ENCODE data around the gene MB21D2.

MB21D2 gene

DNA sequence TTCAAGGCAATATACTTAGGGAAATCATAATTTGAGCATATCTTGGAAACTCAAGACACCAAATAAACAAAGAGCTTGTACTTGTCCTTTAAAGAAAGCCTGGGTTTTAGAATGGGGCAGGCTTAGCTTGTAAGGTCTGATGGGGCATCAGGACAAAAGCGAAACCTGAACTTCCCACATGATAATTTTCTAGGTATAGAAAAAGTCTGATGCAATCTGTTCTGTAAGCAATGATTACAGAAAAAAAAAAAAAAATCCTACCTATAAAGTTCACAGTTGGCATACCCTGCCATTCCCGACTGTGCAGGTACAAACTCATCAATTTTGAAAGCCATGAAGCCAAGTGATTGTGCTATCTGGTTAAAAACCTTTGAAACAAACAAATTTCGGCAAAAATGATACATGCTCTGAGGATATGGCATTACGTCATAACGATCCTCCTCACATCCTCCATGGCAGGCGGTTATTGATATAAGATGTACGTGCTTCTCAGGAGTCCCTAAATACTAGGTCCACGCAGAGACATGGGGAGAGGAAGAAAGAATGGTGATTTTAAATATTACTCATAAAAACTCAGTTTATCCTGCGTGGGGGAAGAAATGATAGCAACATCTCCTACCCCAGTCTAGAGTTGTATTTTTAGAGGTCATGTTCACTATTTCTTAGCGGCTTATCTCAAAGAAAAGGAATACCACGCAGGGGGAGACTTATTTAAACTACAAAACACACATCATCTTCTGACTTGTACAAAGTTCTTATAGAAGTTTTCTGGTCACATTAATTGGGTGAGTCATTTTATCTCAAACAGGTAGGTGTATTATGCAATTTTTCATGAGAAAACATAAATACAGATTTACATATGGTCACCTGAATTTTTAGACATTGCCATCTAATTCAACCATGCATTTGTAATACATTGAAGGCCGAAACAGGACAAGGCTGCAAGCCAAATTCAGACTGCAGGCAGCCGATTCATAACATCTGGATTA is 27.0 kb downstream of the MB21D2 start:
- no peak for DNase-seq (ENCODE audit: low read depth)

DNA sequence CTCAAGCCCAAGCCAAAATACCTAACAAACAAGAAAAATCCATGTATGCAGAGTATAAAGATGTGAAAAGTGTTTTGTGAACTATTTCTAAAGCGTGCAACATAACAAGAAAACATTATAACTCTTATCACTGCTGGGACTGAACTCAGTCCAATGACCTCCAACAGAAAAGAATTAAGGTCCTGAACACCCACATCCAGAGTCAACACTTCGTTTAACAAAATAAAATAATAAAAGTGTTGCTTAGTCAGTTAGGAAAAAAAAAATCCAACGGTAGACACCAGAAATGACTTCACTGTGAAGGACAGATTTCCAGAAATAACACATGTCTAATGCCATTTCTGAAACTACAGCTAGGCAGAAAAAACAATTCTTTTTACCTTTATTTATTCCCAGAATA is 28.0 kb downstream of the MB21D2 start:
- DNase-seq (ENCODE audit: low read depth) = no peak

DNA sequence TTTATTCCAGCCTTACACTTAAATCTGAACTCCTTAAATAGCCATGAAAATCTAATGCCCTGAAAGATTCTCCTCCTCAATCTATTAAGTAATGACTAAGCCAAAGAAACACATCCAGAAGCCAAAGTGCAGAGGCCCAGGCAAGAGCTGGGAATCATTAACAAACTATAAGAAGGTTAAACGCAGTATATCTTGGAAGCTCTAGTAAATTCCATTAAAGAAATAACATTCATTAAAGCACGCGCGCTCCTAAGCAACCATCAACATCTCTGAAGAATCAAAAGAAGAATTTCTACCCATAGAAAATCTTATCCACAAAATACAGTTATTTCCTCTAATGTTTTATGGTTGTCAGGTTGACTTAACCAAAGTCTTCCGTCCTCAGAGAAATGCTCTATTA is 29.5 kb downstream of the MB21D2 start:
- DNase-seq (ENCODE audit: low read depth) = no peak

DNA sequence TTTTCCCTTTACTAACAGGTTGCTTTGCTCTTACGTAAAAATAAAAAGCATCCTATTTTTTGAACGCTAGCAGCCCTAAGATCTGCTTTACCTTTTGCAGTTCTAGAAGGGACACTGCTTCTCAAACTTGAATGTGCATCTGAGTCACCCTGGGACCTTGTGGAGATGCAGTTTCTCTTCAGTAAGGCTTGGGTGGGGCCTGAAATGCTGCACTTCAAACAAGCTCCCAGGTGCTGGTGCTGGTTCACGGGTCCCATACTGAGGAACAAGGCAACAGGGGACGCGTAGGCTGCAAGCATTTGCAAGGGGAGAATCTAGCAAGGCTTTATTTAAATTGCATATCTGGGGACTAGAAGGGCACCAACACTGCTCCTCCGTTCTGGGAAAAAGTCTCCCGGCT is 30.0 kb downstream of the MB21D2 start:
- DNase-seq (ENCODE audit: low read depth) = no peak

DNA sequence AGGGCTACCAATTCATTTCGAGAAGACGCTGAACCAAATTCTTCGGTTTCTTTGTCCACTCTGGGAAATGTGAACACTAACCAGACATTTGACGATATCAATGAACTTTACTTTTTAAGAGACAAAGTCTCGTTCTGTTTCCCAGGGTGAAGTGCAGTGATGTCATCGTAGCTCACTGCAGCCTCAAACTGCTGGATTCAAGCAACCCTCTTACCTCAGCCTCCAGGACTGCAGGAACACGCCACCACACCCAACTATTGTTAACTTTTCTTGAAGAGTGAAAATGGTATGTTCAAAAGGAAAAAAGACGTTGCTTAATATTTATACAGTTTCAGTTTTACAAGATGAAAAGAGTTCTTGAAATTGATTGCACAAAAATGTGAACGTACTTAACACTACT is 30.6 kb downstream of the MB21D2 start:
- no peak for DNase-seq (ENCODE audit: low read depth)

DNA sequence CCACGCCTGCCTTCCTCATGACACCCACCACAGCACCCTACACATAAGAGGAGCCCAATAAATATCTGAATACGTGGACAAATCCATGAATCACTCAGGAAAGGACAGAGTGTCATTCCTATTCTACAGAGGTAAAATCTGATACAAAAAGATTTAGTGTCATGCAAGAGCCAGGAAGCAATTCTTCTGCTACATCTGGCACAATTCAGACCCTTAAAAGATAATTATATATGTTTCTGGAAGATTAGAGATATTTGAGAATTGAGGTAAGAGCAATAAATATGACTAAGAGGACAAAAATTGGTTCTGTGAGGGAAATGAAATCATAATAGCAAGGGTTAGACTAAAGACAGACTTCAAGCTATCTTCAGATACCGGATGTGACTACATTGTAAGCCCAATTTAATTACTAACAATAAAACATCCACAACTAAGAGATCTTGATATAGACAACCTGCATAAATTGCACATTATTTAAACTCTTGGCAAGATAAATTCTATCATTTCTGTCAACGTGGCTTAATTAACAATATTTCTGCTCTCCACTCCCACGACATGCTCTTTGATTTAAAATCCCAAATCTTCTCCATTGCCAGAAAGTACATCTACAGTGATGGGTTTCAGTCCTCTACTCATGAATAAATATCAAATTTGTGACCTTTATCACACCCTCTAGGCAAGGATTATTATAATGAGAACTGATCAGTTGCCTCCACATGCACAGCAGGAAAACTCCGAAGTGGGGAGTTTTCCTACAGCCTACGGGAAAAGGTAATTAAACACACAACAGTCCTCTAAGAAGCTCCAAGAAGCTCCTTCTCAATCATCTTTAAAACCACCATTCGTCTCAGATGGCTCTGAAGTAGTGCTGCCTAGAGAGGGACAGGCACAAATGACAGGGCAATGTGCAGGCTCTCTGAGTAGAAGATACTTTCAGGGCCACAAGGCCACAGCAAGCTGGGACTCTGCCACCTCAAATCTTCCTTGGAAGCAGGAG is 32.6 kb downstream of the MB21D2 start:
- no peak for DNase-seq (ENCODE audit: low read depth)

DNA sequence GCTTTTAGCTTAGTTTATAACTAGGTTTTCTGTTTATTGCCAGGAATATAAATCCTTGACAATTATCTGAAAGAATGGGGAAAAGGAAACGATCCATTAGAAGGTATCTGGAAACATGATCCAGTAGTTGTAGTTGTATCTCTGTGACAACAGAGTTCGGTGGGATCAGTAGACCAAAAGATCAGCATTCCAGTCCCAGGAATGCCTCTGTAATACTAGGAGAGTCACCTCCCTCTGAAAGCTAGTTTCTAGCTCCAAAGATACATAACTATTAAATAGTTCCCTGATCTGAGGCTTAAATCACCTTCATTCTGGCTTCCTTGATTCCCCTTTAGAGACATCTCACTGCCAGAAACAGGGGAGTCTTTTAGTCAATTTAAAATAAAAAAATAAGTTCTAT is 34.1 kb downstream of the MB21D2 start:
- no peak for DNase-seq (ENCODE audit: low read depth)

DNA sequence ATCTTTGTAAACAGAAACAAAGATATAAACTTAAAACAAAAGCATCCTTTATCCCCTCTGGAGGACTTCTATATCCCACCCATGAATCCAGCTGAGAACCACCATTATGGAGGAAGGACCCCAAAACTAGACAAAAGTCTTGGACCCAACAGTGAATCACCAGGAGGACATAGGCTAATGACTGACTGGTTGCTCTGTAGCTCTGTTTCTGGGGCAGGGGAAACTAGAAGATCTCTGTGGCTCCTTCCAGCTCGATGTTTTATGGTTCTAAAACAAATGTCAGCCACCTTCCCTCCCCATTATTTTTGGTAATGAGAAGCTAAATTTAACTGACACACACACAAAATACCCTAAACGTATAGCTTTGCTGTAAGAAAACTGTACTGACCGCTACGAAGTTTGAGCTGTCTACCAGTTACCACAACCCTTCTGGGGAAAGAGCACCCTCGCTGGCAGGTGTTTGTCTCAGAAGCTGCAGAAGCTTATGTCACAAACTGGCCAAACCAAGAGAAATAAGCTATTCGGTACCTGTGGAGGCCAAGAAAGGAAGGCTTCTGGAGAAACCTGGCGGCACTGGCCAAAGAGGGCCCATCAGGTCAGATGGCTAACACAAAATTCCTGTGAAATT is 36.4 kb downstream of the MB21D2 start:
- no peak for DNase-seq (ENCODE audit: low read depth)

DNA sequence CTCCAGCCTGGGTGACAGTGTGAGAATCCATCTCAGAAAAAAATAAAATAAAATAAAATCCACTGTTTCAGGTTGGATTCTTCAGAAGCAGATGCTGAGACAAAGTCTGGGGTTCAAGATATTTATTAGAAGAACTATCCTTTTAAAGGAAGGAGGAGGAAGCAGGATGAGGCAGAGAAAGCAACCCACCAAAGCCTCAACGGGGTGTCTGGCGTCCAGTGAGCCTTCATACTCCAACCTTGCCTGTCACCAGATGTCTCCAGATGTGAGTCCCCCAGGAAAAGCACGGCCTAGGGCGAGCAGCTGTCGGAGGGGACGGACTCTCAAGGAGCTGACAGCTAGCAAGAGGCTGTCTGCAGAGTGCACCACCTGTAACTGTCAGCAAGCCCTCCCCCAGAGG is 37.3 kb downstream of the MB21D2 start:
- no peak for DNase-seq (ENCODE audit: low read depth)

DNA sequence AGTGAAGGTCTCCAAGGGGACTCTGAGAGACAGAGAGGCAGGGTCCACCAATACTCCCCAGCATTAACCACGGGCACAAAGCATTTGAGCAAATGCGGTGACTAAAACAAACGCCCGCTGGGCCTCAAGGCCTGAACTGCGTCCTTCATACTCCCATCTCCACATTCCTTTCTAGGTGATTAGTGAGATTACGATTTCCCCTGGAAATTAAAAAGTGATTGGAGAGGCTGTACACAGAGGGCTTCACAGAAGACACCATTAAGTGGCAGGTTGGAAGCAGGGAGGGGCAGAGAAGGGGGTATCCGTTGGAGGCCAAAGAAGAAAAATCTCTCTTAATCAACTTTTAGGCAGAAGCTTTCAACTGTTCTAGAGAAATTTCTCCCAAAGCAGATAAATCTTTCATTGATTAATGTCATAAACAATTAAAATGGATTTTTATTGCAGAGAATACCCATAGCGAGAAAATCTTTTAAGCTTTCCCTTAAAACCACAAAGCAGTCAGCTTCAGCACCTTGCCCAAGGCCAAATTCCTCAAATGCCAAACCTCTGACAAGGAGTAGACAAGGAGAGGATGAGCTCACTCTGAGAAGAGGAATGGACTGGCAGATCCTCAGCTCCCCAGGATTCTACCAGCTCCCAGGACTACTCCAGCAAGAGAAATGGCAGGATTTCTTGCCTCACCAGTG is 38.2 kb downstream of the MB21D2 start:
- no peak for DNase-seq (ENCODE audit: low read depth)

DNA sequence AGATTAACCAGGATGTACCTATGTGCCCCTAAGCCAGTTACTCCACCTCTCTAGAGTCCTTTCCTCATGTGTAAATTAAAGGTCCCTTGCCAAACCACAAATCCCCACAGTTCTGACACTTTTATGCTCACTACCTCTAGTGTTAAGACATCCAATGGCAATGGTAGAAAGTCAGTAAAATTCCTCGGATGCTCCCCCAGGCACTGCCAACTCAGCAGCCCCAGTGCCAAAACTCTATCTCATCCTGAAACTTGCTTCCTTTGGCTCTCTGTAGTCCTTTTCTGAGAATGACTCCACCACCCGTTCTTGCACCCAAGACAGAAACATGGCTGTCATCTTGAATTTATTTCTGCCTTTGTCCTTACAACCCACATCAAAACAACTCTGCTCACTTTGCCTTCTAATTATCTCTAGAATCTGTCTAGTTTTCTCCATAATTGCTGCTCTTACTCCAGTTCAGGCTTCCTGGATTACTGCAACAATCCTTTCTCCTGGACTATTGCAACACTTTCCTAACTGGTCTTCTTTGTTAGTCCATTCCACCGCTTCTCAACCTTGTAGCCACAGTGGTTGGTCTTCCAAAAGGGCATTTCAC is 41.6 kb downstream of the MB21D2 start:
- DNase-seq (ENCODE audit: low read depth) = no peak

DNA sequence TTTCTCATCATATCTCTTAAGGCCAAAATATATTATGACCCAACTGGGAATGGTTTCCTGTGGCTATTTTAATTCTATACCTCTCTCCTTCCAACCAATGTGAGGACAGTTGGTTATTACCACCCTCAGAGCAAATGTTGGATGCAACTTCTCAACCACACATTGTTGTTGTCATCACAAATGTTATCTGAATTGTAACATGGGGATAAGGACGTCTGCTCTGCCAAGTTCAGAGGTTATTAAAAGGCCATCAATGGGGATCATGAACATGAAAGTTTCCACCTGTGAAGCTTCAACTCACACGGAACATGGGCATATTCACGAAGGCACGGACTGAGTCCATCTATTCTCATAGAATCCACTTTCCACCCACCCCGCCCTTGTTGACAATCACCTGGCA is 46.8 kb downstream of the MB21D2 start:
- no peak for DNase-seq (ENCODE audit: low read depth)

DNA sequence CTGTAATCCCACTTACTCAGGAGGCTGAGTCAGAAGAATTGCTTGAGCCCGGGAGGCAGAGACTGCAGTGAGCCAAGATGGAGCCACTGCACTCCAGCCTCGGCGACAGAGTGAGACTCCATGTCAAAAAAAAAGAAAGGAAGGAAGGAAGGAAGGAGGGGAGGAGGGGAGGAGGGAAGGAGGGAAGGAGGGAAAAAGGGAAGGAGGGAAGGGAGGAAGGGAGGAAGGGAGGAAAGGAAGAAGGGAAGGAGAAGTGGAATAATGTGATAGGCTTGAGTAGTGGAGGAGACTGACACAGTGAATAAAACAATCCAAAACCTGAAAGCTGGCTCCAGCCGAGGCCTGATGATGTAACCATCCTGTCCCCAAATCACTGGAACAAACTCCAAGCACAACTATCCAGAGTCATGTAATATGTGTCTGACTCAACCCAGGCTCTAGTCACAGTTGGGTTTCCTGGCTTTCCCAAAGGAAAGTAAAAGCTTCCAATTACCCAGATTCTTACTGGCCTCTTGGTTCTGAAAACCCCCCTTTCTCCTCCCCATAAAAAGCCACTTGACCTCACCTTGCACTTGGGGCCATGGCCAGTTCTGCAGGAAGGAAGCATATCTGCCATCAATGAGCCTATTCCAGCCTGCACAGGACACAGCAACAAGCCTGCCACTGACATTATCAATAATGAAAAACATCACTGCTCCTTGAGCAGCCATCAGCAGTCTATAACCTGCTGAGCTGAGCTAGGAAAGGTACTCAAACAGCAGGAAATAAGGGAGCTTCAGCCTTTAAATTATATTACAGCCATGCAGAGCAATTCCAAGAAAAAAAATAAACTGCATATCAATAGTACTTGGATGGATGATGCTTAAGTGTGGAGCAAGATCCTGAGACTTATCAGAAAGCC is 48.3 kb downstream of the MB21D2 start:
- no peak for DNase-seq (ENCODE audit: low read depth)

DNA sequence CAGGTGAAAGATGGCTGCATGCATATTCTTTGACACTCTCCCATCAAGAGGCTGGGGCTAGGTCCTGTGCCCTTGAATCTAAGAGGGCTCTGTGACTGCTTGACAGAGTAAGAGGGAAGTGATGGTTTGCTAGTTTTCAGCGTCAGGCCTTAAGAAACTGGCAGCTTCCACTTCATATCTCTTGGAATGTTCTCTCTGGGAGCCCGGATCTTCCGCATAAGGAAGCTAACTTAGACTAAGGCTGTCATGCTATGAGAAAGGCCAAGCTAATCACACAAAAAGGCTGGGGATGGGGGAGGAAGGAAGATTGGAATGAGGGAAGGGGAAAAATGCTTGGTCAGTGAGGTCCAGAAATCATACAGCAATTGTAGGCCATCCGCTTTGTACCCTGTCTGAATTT is 50.0 kb downstream of the MB21D2 start:
- DNase-seq (ENCODE audit: low read depth) = no peak

DNA sequence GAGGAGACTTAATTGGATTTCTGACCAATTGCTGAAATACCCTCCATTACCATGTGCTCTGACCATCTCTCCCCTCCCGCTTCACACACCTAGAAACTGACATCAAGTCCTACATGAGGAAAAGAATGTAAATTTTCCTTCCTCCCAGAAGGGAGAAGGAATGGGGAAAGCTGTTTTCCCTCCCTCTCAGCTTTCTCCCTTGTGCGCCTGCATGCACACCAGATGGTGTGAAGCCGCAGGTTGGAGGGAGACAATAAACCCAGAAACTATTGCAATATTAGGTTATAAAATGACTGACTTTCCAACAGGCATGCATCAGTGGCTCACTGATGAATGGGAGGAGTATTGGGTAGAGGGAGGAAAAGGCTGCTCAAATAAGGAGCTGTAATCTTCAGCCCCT is 50.9 kb downstream of the MB21D2 start:
- DNase-seq (ENCODE audit: low read depth) = no peak

DNA sequence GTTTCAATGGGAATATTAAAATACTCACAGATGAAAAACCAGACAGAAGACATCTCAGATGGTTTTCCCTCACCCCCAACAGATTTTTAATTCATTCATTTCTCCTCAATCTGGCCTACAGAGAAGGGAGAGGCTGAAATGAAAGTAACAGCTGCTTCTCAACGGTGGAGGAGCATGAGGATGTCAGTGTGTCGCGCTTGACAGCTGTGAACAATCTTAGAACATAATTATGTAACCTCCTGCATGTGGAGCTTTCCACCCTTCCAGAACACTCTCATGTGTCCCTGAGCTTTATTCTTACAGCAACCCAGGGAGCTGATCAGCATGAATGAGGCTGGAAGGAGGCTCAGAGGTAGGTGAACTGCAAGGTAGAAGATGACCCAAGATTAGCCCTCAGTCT is 52.7 kb downstream of the MB21D2 start:
- no peak for DNase-seq (ENCODE audit: low read depth)

DNA sequence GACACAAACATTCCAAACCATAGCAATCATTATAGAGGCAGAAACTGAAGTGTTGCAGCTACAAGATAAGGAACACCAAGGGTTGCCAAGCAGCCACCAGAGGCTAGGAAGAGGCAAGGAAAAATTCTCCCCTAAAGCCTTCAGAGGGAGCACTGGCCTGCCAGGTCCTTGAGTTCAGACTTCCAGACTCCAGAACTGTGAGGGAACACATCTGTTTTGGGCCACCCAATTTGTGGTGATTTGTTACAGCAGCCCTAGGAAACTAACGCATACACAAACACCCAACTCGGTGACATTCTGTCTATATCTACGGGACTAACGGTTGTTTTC is 54.6 kb downstream of the MB21D2 start:
- no peak for DNase-seq (ENCODE audit: low read depth)

DNA sequence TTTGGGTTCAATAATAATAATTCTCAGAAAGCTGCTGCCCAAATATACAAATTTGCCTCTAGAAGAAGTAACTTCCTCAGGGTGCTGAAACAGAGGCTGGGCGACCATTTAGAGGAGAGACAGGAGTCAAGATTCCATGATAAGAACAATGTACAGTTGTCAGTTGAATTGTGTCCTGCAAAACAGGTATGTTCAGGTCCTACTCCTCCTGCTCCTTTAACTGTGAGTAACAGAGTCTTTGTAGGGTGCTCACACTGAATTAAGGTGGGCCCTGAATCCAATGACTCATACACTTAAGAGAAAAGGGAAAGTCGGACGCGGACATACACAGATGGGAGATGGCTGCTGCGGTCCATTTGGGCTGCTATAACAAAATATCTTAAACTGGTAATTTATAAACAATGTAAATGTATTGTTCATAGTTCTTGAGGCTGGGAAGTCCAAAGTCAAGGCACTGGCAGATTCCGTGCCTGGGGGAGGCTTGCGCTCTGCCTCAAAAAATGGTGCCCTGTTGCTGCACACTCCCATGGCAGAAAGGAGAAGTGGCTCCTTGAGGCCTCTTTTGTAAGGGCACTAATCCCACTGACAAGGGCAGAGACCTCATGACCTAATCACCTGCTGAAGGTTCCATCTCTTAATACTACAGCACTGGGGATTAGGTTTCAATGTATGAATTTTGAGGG is 55.1 kb downstream of the MB21D2 start:
- DNase-seq (ENCODE audit: low read depth) = no peak

DNA sequence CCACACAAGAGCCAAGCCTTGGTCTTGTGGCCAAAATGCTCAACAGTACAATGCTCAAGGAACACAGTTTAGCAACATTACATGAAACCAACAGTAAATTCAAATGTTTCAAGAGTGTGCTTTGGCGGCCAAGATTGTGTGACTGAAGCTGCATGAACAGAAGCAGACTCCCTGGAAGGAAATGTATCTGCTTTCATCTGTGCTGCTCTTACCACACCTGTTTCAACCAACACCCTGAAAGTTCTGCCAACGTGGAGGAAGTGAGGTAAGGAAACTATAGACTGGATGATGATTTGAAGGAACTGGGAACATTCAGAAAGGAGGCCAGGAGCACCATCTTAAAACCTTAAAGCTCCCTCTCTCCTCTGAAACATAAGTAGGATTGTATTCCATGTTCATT is 55.7 kb downstream of the MB21D2 start:
- no peak for DNase-seq (ENCODE audit: low read depth)

DNA sequence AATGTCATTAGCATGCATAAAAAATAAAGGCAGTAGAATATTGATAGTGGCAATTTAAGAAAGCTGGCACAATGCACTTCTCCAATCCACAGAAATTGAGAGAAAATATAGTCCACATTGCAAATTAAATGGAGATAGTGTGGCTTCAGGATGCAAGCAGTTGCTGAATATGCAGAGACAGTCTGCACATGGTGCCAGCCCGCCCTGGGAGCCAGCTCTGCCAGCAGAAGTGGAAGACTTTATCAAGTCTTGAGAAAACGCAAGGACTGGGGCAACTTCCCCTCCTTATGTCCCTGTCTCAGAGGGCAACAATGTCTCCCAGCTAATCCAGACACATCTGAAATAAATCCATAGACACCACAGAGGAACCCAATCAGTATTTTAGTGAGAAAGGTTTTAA is 57.2 kb downstream of the MB21D2 start:
- DNase-seq (ENCODE audit: low read depth) = no peak

Data from stimulated activated CD8-positive, alpha-beta memory T cell treated with anti-CD3 and anti-CD28 coated beads, Interleukin-12 subunit alpha, Interleukin-12 subunit beta, amount 100 ng/mL, for 1 hour (primary cell).